CD4-positive, alpha-beta T cell treated with Interleukin-10 for 1 hour (primary cell): Measurements from ENCODE around the gene SMARCE1.

Experiments used
- DNase-seq: peaks from one replicate; pipeline ENCODE4 v3.0.0-alpha.2; 2020

Gene SMARCE1

GRCh38 chr17:40647624-40648383 is at the start of gene SMARCE1:
Gene SMARCE1, minus strand, starts transcription at chr17:40647818. Its CDS starts 2,016 bp downstream, at chr17:40645802.
- peak; percentile 82 for DNase-seq

- no peak for DNase-seq
These were observed 49.7 kb upstream of the SMARCE1 start for GRCh38 chr17:40697297-40697696.

- DNase-seq: no peak
These were observed 49.0 kb upstream of the SMARCE1 start for GRCh38 chr17:40696651-40697072.

- no peak for DNase-seq
These were observed 48.4 kb upstream of the SMARCE1 start for GRCh38 chr17:40695874-40696472.

- DNase-seq: no peak
These were observed 47.0 kb upstream of the SMARCE1 start for GRCh38 chr17:40694584-40694983.

- DNase-seq: no peak
These were observed 39.5 kb upstream of the SMARCE1 start for GRCh38 chr17:40687106-40687505.

GRCh38 chr17:40686192-40686591 is 38.6 kb upstream of the SMARCE1 start:
- DNase-seq: no peak

- DNase-seq: no peak
These were observed 33.4 kb upstream of the SMARCE1 start for GRCh38 chr17:40680998-40681397.

GRCh38 chr17:40679523-40679907 is 31.9 kb upstream of the SMARCE1 start:
- no peak for DNase-seq

- no peak for DNase-seq
These were observed 31.4 kb upstream of the SMARCE1 start for GRCh38 chr17:40678902-40679522.

- no peak for DNase-seq
These were observed 28.3 kb upstream of the SMARCE1 start for GRCh38 chr17:40675905-40676304.

GRCh38 chr17:40672654-40673053 is 25.0 kb upstream of the SMARCE1 start:
- no peak for DNase-seq

- no peak for DNase-seq
These were observed 23.7 kb upstream of the SMARCE1 start for GRCh38 chr17:40671282-40671681.

GRCh38 chr17:40666331-40666730 is 18.7 kb upstream of the SMARCE1 start:
- no peak for DNase-seq

- DNase-seq: no peak
These were observed 17.1 kb upstream of the SMARCE1 start, which contains the start of gene KRT222 for GRCh38 chr17:40664582-40665333. Gene KRT222, minus strand, starts transcription at chr17:40665177. Its CDS starts 78 bp downstream, at chr17:40665099.

- no peak for DNase-seq
These were observed 15.6 kb upstream of the SMARCE1 start for GRCh38 chr17:40663252-40663651.

GRCh38 chr17:40659911-40660310 is 12.3 kb upstream of the SMARCE1 start:
- DNase-seq: no peak

GRCh38 chr17:40658396-40658795 is 10.8 kb upstream of the SMARCE1 start:
- no peak for DNase-seq

- no peak for DNase-seq
These were observed 4.3 kb upstream of the SMARCE1 start for GRCh38 chr17:40651939-40652338.

GRCh38 chr17:40648384-40648968 is 858 bp upstream of the SMARCE1 start:
- DNase-seq: no peak

- no peak for DNase-seq
These were observed 611 bp downstream of the SMARCE1 start for GRCh38 chr17:40646791-40647623.

GRCh38 chr17:40645943-40646342 is 1.7 kb downstream of the SMARCE1 start:
- DNase-seq: no peak
